A549 (cell line): Measurements from ENCODE around the gene SSR3.

Experiments used
- BHLHE40 ChIP-seq: IDR thresholded peaks from 2 replicates; pipeline ENCODE4 v1.6.1; 2012; ENCODE audit warnings: low read depth, low read length, inconsistent platforms
- CHD4 ChIP-seq: fragments of 200-600 bp; sonication (generic); IDR thresholded peaks from 2 replicates; pipeline ENCODE4 v1.6.1; 2016; ENCODE audit warnings: antibody characterized with exemption, mild to moderate bottlenecking, borderline replicate concordance
- CTCF ChIP-seq: fragments of >200 bp; sonication (Bioruptor Twin); formaldehyde crosslinking; IDR thresholded peaks from 3 replicates; pipeline ENCODE4 v1.5.1; 2016
- EHMT2 ChIP-seq: fragments of 200-600 bp; sonication (generic); IDR thresholded peaks from 2 replicates; pipeline ENCODE4 v1.6.1; 2016; ENCODE audit warnings: antibody characterized with exemption, low read depth, mild to moderate bottlenecking, moderate library complexity
- JUNB ChIP-seq: fragments of >200 bp; sonication (Bioruptor Twin); formaldehyde crosslinking; IDR thresholded peaks from 2 replicates; pipeline ENCODE4 v1.6.1; 2016
- MAFK ChIP-seq: fragments of 450-650 bp; IDR thresholded peaks from 2 replicates; pipeline ENCODE4 v1.6.1; 2014; ENCODE audit not compliant: partially characterized antibody
- MAX ChIP-seq: IDR thresholded peaks from 2 replicates; pipeline ENCODE4 v1.6.1; 2012
- POLR2A ChIP-seq: IDR thresholded peaks from 2 replicates; pipeline ENCODE4 v1.6.1; 2012; ENCODE audit warnings: mild to moderate bottlenecking, low read length
- RAD21 ChIP-seq, 2 experiments: fragments of >200 bp in 1 of 2; sonication (Bioruptor Twin) in 1 of 2; formaldehyde crosslinking in 1 of 2; IDR thresholded peaks in 1 of 2; conservative IDR thresholded peaks in 1 of 2; 2 replicates in 1 of 2; 3 replicates in 1 of 2; pipeline ENCODE4 v1.6.1; 2012 to 2018; ENCODE audit warnings: inconsistent platforms in 1 of 2
- RNF2 ChIP-seq: fragments of 200-600 bp; sonication (generic); IDR thresholded peaks from 2 replicates; pipeline ENCODE4 v1.6.1; 2016; ENCODE audit warnings: low read depth, mild to moderate bottlenecking, antibody characterized with exemption, moderate library complexity, borderline replicate concordance

GRCh38 chr3:156594219-156594683, 39.3 kb upstream of the SSR3 start:
- TF ChIP-seq CTCF: no peak
- no peak for TF ChIP-seq MAX
- no peak for TF ChIP-seq EHMT2
- no peak for TF ChIP-seq POLR2A
- TF ChIP-seq RAD21 (conservative IDR thresholded peaks at IDR 0.05 in 1 of 2, IDR thresholded peaks at IDR 0.05 in 1 of 2): no peak
- no peak for TF ChIP-seq JUNB
- TF ChIP-seq MAFK: no peak
- TF ChIP-seq CHD4: no peak
- no peak for TF ChIP-seq BHLHE40
- TF ChIP-seq RNF2: no peak
